K562 (cell line): ENCODE results near the gene PPP2R1B. TPM values are rescaled to one million over a fixed set of nuclear protein-coding genes. Genes with fewer than 3 reads are reported as not detected.
A peak's percentile ranks its signal among the peaks of the same experiment; 100 is the strongest.

ENCODE experiments used
- ATAC-seq: fragments of 200-7000 bp; cut with Tn5 transposase; 3 replicates; pipeline ENCODE4 v1.9.1; 2020; ENCODE audit warnings: moderate library complexity
- BruUV-seq: library from RNA; stranded (reverse); fragments of 400-500 nt; replicated peaks from 2 replicates; lab custom pipeline; 2021; lab: Mats Ljungman, UMichigan
- CTCF ChIA-PET: fragments of 300-600 bp; formaldehyde crosslinking; extraction: SDS; loops from one replicate; lab custom pipeline; 2021; ENCODE audit warnings: low intra/inter-chr PET ratio; lab: Yijun Ruan, JAX
- POLR2A ChIA-PET: fragments of 300-600, 350-650 bp; sonication (Branson Sonifier 250); formaldehyde crosslinking; extraction: SDS; loops from one replicate; lab custom pipeline; 2021; ENCODE audit warnings: antibody characterized with exemption, inconsistent platforms; lab: Yijun Ruan, JAX
- DNase-seq, 4 experiments: peaks; one replicate each; pipeline versions ENCODE4 v3.0.0 to v3.0.0-alpha.2; 2011 to 2018; ENCODE audit warnings: low spot score in 3 of 4, mixed read lengths in 3 of 4; ENCODE audit errors: extremely low read depth in 1 of 4
- FAIRE-seq: peaks from 2 replicates; lab custom pipeline; 2011; peaks lifted over from hg19 to GRCh38; lab: Jason Lieb, UNC
- H2AFZ ChIP-seq: 2 replicates; pipeline ENCODE4 v1.6.0; 2011; ENCODE audit warnings: low read depth, low read length, control low read depth, inconsistent platforms
- H3K27ac ChIP-seq: fragments of 200-600 bp; 3 replicates; pipeline ENCODE4 v1.8.0; 2011; ENCODE audit warnings: low read depth, mild to moderate bottlenecking, control low read depth, inconsistent platforms, low read length, moderate library complexity, mixed read lengths; ENCODE audit errors: extremely low read depth
- H3K27me3 ChIP-seq, 2 experiments: fragments of 300-600 bp in 1 of 2; 2 replicates in 1 of 2; 3 replicates in 1 of 2; pipeline versions ENCODE4 v1.6.0 to v1.8.0; 2011; ENCODE audit warnings: inconsistent platforms in 2 of 2, low read length in 2 of 2, mild to moderate bottlenecking in 1 of 2, mixed read lengths in 1 of 2, moderate library complexity in 1 of 2; ENCODE audit not compliant: control insufficient read depth in 2 of 2, insufficient read depth in 2 of 2
- H3K36me3 ChIP-seq: fragments of 300-600 bp; 3 replicates; pipeline ENCODE4 v1.8.0; 2011; ENCODE audit warnings: mild to moderate bottlenecking, low read length, inconsistent platforms; ENCODE audit not compliant: control insufficient read depth, insufficient read depth
- H3K4me1 ChIP-seq, 2 experiments: fragments of 200-600 bp in 1 of 2; replicated peaks in 1 of 2; 2 replicates in 1 of 2; 3 replicates in 1 of 2; pipeline versions ENCODE4 v1.5.1 to v1.8.0; 2011; ENCODE audit warnings: inconsistent platforms in 2 of 2, low read length in 2 of 2, mild to moderate bottlenecking in 1 of 2, mixed read lengths in 1 of 2, moderate library complexity in 1 of 2; ENCODE audit not compliant: control insufficient read depth in 2 of 2, insufficient read depth in 2 of 2
- H3K4me2 ChIP-seq: 2 replicates; pipeline ENCODE4 v1.6.1; 2011; ENCODE audit warnings: low read length, control low read depth, inconsistent platforms, mixed read lengths; ENCODE audit not compliant: insufficient read depth
- H3K4me3 ChIP-seq: fragments of 200-600 bp; sonication (generic), shearing (Covaris generic); 2 replicates; pipeline ENCODE4 v1.5.1; 2016; ENCODE audit warnings: control low read depth, inconsistent platforms
- H3K79me2 ChIP-seq: fragments of 200-600 bp; 3 replicates; pipeline ENCODE4 v1.8.0; 2011; ENCODE audit warnings: low read length, inconsistent platforms; ENCODE audit not compliant: control insufficient read depth, insufficient read depth
- H3K9ac ChIP-seq, 2 experiments: 2 replicates each; pipeline versions ENCODE4 v1.6.0 to v1.6.1; 2011; ENCODE audit warnings: low read depth in 2 of 2, low read length in 2 of 2, control low read depth in 1 of 2, inconsistent platforms in 1 of 2, mild to moderate bottlenecking in 1 of 2, mixed read lengths in 1 of 2; ENCODE audit not compliant: insufficient read depth in 1 of 2
- H3K9me1 ChIP-seq: one replicate; pipeline ENCODE4 v1.6.0; 2011; ENCODE audit warnings: inconsistent platforms, mild to moderate bottlenecking, low read length, moderate library complexity; ENCODE audit not compliant: control insufficient read depth, insufficient read depth
- H3K9me3 ChIP-seq: replicated peaks from 2 replicates; pipeline ENCODE4 v1.5.1; 2011; ENCODE audit warnings: low read depth, low read length, inconsistent platforms; ENCODE audit not compliant: control insufficient read depth, insufficient read depth
- H4K20me1 ChIP-seq: replicated peaks from 2 replicates; pipeline ENCODE4 v1.6.1; 2011; ENCODE audit warnings: low read length, inconsistent platforms, mixed read lengths; ENCODE audit not compliant: control insufficient read depth, insufficient read depth
- CBX2 ChIP-seq: fragments of 200-600 bp; sonication (generic); IDR thresholded peaks from one replicate; pipeline ENCODE4 v1.6.1; 2012; ENCODE audit warnings: mild to moderate bottlenecking, low read length, inconsistent platforms; ENCODE audit not compliant: insufficient read depth, poor library complexity, severe bottlenecking
- CHD1 ChIP-seq: fragments of 200-600 bp; sonication (generic); IDR thresholded peaks from one replicate; pipeline ENCODE4 v1.6.1; 2012; ENCODE audit warnings: mild to moderate bottlenecking, moderate library complexity, low read length, inconsistent platforms
- IRF1 ChIP-seq: sonication (generic); formaldehyde crosslinking; IDR thresholded peaks from 2 replicates; pipeline ENCODE4 v1.8.0; 2022; ENCODE audit warnings: missing genetic modification reagents, mild to moderate bottlenecking, borderline replicate concordance
- NFRKB ChIP-seq: fragments of 450-650 bp; IDR thresholded peaks from 2 replicates; pipeline ENCODE4 v1.6.1; 2016; ENCODE audit warnings: low read depth
- RAD21 ChIP-seq, 2 experiments: fragments of 250-450 bp in 1 of 2; fragments of 450-650 bp in 1 of 2; sonication (Bioruptor Pico) in 1 of 2; formaldehyde crosslinking in 1 of 2; IDR thresholded peaks in 1 of 2; conservative IDR thresholded peaks in 1 of 2; 2 replicates each; pipeline versions ENCODE4 v1.4.0 to v1.8.0; 2020 to 2022; ENCODE audit warnings: mild to moderate bottlenecking in 2 of 2, moderate library complexity in 1 of 2
- RBM22 ChIP-seq: fragments of 200-400 bp; formaldehyde crosslinking; IDR thresholded peaks from 2 replicates; pipeline ENCODE4 v1.6.1; 2018; ENCODE audit warnings: low read length, low read depth; ENCODE audit not compliant: poor library complexity, severe bottlenecking
- SOX6 ChIP-seq: fragments of 450-650 bp; IDR thresholded peaks from 2 replicates; pipeline ENCODE4 v1.6.1; 2014; ENCODE audit warnings: mild to moderate bottlenecking
- ZBTB17 ChIP-seq: fragments of 450-650 bp; formaldehyde crosslinking; IDR thresholded peaks from 2 replicates; pipeline ENCODE4 v1.4.0; 2020; ENCODE audit warnings: mild to moderate bottlenecking
- ZSCAN29 ChIP-seq: fragments of 450-650 bp; IDR thresholded peaks from 2 replicates; pipeline ENCODE4 v1.6.1; 2017
- WGBS: fragments of 100-300 bp; shearing (Covaris generic); methylation state at CpG from one replicate; pipeline ENCODE4 v1.1.6; 2016; ENCODE audit warnings: low coverage, mixed read lengths; ENCODE audit not compliant: insufficient coverage; ENCODE audit errors: missing lambda C conversion rate; 5-methylcytosine and 5-hydroxymethylcytosine counted together
- in situ Hi-C: fragments of 300-500 bp; cut with MboI; formaldehyde crosslinking; loops from 4 replicates; pipeline ENCODE4 v1.15.0; 2018; ENCODE audit warnings: inconsistent platforms, mixed read lengths
- intact Hi-C: fragments of 100-400 bp; cut with micrococcal nuclease; formaldehyde crosslinking; loops from 2 replicates; pipeline ENCODE4 v1.14.2; 2022
- polyA plus RNA-seq, 8 experiments: library from polyadenylated mRNA; depleted of rRNA in 4 of 8; stranded (reverse) in 5 of 8; unstranded in 3 of 8; fragments of >200 nt; fragmentation: Nextera tagmentation in 2 of 8; fragmentation: Illumina TruSeq in 1 of 8; extraction: Ambion mirVana in 2 of 8; extraction: Trizol in 1 of 8; gene quantifications; 2 replicates each; pipeline versions ENCODE4 v1.2.1 to v1.2.3, GENCODE V29; 2011 to 2014; ENCODE audit warnings: inconsistent platforms in 1 of 8, missing spikeins in 1 of 8
- total RNA-seq, 7 experiments: library from RNA; depleted of rRNA in 6 of 7; stranded (reverse); fragments of >200 nt in 6 of 7; fragmentation: Illumina TruSeq in 2 of 7; extraction: Trizol in 2 of 7; gene quantifications; 2 replicates each; pipeline versions ENCODE4 v1.2.1 to v1.2.3, GENCODE V29; 2011 to 2021; ENCODE audit warnings: low replicate concordance in 1 of 7

PPP2R1B gene
- total and polyA plus RNA-seq, 9 of the 15 experiments (the other 6 are each of a cell fraction or from before 2014, with no cell fraction given), result 24.6 to 68.5 (median 39.8) TPM

GRCh38 chr11:111725621-111726020 is 40.6 kb downstream of the PPP2R1B start (continued):
- TF ChIP-seq IRF1, result no peak
- no peak for TF ChIP-seq RAD21 (CRISPR knock-in tag; conservative IDR thresholded peaks at IDR 0.05 in 1 of 2, IDR thresholded peaks at IDR 0.05 in 1 of 2)
- no peak for TF ChIP-seq ZSCAN29
- TF ChIP-seq NFRKB, result no peak
- no peak for TF ChIP-seq SOX6
- TF ChIP-seq CHD1, result no peak
- no peak for TF ChIP-seq CBX2
- TF ChIP-seq, all 486 proteins: peak for 0

- FAIRE-seq (no peak), DNase-seq (no peak), ATAC-seq (no peak)
- Histone ChIP-seq H3K27ac (no peak overlapping the region), H3K36me3 (peaks cover 70% of the 10 kb centered on the region; the same call in 2 of the 3 replicates), H3K9me1 (no peaks in the 10 kb centered on the region), H3K4me3 (no peak overlapping the region), H3K27me3 (no peaks in the 10 kb centered on the region), H3K4me2 (no peak overlapping the region), H3K4me1 (peaks cover 0 to 2% of the 10 kb centered on the region in 2 experiments; a peak in 3 of 5 replicates), H4K20me1 (no peaks in the 10 kb centered on the region), H3K79me2 (no peaks in the 10 kb centered on the region), H3K9ac (no peak overlapping the region), H2AFZ (no peak overlapping the region), H3K9me3 (no peaks in the 10 kb centered on the region)
- POLR2A ChIA-PET, result interaction anchor here (1.7 kb wide), 1 partner anchor 10 kb away, joined by 5 read pairs; no protein-coding TSS in a partner anchor
- in situ Hi-C loops (no loop called here), intact Hi-C loops (no loop called here)
- TF ChIP-seq RBM22 (peak; percentile 17), ZBTB17 (CRISPR knock-in tag) (no peak)
- WGBS, result 88% methylated on average over 11 of the region's 11 CpGs
- CTCF ChIA-PET, result no interaction called here
- BruUV-seq, result no TSS peak
Measured at GRCh38 chr11:111724615-111725129, 41.5 kb downstream of the PPP2R1B start.
